GM23338 (cell line): ENCODE data around the gene SLC23A3. TPM values are rescaled to one million over a fixed set of nuclear protein-coding genes. Genes with fewer than 3 reads are reported as not detected.

Source experiments
- ATAC-seq: fragments of 200-7000 bp; cut with Tn5 transposase; 3 replicates; pipeline ENCODE4 v1.9.1; 2020
- DNase-seq: peaks from one replicate; pipeline ENCODE4 v3.0.0-alpha.2; 2015; ENCODE audit warnings: low spot score
- H2AFZ ChIP-seq: fragments of 200-600 bp; sonication (generic); 2 replicates; pipeline ENCODE4 v1.8.0; 2016; ENCODE audit warnings: antibody characterized with exemption, mild to moderate bottlenecking, moderate library complexity
- H3F3A ChIP-seq: fragments of 200-600 bp; sonication (generic); replicated peaks from 2 replicates; pipeline ENCODE4 v1.8.0; 2017; ENCODE audit warnings: antibody characterized with exemption, mixed run types, low read depth
- H3K27ac ChIP-seq: fragments of 200-600 bp; sonication (generic); 2 replicates; pipeline ENCODE4 v1.6.1; 2016; ENCODE audit warnings: low read depth
- H3K27me3 ChIP-seq: fragments of 200-600 bp; sonication (generic); 2 replicates; pipeline ENCODE4 v1.8.0; 2016; ENCODE audit warnings: mild to moderate bottlenecking, mixed run types, moderate library complexity; ENCODE audit not compliant: insufficient read depth
- H3K36me3 ChIP-seq: fragments of 200-600 bp; sonication (generic); 2 replicates; pipeline ENCODE4 v1.8.0; 2016; ENCODE audit warnings: mild to moderate bottlenecking; ENCODE audit not compliant: insufficient read depth
- H3K4me1 ChIP-seq: fragments of 200-600 bp; sonication (generic); 2 replicates; pipeline ENCODE4 v1.8.0; 2016; ENCODE audit warnings: mild to moderate bottlenecking, moderate library complexity; ENCODE audit not compliant: insufficient read depth
- H3K4me2 ChIP-seq: fragments of 200-600 bp; sonication (generic); 2 replicates; pipeline ENCODE4 v1.7.1; 2017; ENCODE audit warnings: mixed run types
- H3K4me3 ChIP-seq: fragments of 200-600 bp; sonication (generic); 2 replicates; pipeline ENCODE4 v1.6.1; 2016; ENCODE audit warnings: mixed run types
- H3K79me2 ChIP-seq: fragments of 200-600 bp; sonication (generic); replicated peaks from 2 replicates; pipeline ENCODE4 v1.8.0; 2017; ENCODE audit warnings: mild to moderate bottlenecking; ENCODE audit not compliant: insufficient read depth
- H3K9me2 ChIP-seq: fragments of 200-600 bp; sonication (generic); 2 replicates; pipeline ENCODE4 v1.8.0; 2017; ENCODE audit not compliant: insufficient read depth
- H4K20me1 ChIP-seq: fragments of 200-600 bp; sonication (generic); replicated peaks from 2 replicates; pipeline ENCODE4 v1.8.0; 2017; ENCODE audit warnings: mild to moderate bottlenecking; ENCODE audit not compliant: insufficient read depth
- H3K27ac Mint-ChIP-seq: 2 replicates; pipeline ENCODE4 v1.8.0; 2020; ENCODE audit warnings: inconsistent platforms, mild to moderate bottlenecking, moderate library complexity, mixed read lengths
- H3K27me3 Mint-ChIP-seq: 3 replicates; pipeline ENCODE4 v1.8.0; 2022; ENCODE audit warnings: low read depth, mild to moderate bottlenecking, moderate library complexity, mixed read lengths, inconsistent platforms; ENCODE audit not compliant: insufficient read depth, poor library complexity
- H3K36me3 Mint-ChIP-seq: 3 replicates; pipeline ENCODE4 v1.8.0; 2021; ENCODE audit warnings: low read depth, mild to moderate bottlenecking, inconsistent platforms, moderate library complexity, mixed read lengths
- H3K4me1 Mint-ChIP-seq: 3 replicates; pipeline ENCODE4 v1.8.0; 2020; ENCODE audit warnings: mild to moderate bottlenecking, inconsistent platforms, mixed read lengths
- H3K4me3 Mint-ChIP-seq: 3 replicates; pipeline ENCODE4 v1.8.0; 2021; ENCODE audit warnings: moderate library complexity, mild to moderate bottlenecking, inconsistent platforms, mixed read lengths
- H3K9me3 Mint-ChIP-seq: 3 replicates; pipeline ENCODE4 v1.8.0; 2020; ENCODE audit warnings: moderate library complexity, mild to moderate bottlenecking, inconsistent platforms, mixed read lengths
- CTCF ChIP-seq, 2 experiments: fragments of 200-600 bp in 1 of 2; sonication (generic) in 1 of 2; conservative IDR thresholded peaks; 2 replicates each; pipeline versions ENCODE4 v1.5.1 to v1.6.1; 2016 to 2017; ENCODE audit warnings: antibody characterized with exemption in 2 of 2, low read depth in 2 of 2, mild to moderate bottlenecking in 2 of 2, moderate library complexity in 1 of 2
- EZH2 ChIP-seq: fragments of 200-600 bp; sonication (generic); IDR thresholded peaks from one replicate; pipeline ENCODE4 v1.8.0; 2017; ENCODE audit warnings: antibody characterized with exemption, mild to moderate bottlenecking, low read depth; ENCODE audit not compliant: unreplicated experiment
- JUNB ChIP-seq: IDR thresholded peaks from one replicate; pipeline ENCODE4 v1.6.1; 2016; ENCODE audit warnings: antibody characterized with exemption; ENCODE audit not compliant: unreplicated experiment
- NANOG ChIP-seq: IDR thresholded peaks from 2 replicates; pipeline ENCODE4 v1.6.1; 2016; ENCODE audit warnings: antibody characterized with exemption, borderline replicate concordance
- POLR2AphosphoS5 ChIP-seq: IDR thresholded peaks from 2 replicates; pipeline ENCODE4 v1.6.1; 2016; ENCODE audit warnings: antibody characterized with exemption, low read depth
- REST ChIP-seq: IDR thresholded peaks from one replicate; pipeline ENCODE4 v1.6.1; 2018; ENCODE audit warnings: antibody characterized with exemption; ENCODE audit not compliant: unreplicated experiment
- STAT1 ChIP-seq: IDR thresholded peaks from one replicate; pipeline ENCODE4 v1.6.1; 2016; ENCODE audit warnings: antibody characterized with exemption; ENCODE audit not compliant: unreplicated experiment
- ZNF114 ChIP-seq: fragments of 250-450 bp; sonication (Bioruptor Pico); IDR thresholded peaks from 2 replicates; pipeline ENCODE4 v1.5.0; 2020; ENCODE audit warnings: mild to moderate bottlenecking, moderate library complexity
- ZNF331 ChIP-seq: fragments of 250-450 bp; sonication (Bioruptor Pico); IDR thresholded peaks from 2 replicates; pipeline ENCODE4 v1.5.0; 2020; ENCODE audit warnings: low read depth, mild to moderate bottlenecking, moderate library complexity
- ZNF462 ChIP-seq: fragments of 250-450 bp; sonication (Bioruptor Pico); IDR thresholded peaks from 2 replicates; pipeline ENCODE4 v1.5.0; 2020; ENCODE audit warnings: mild to moderate bottlenecking, moderate library complexity
- long read RNA-seq: library from polyadenylated mRNA; unstranded; transcript quantifications from one replicate; pipeline ENCODE4 v2.0.0, GENCODE V29; 2020; ENCODE audit not compliant: unreplicated experiment
- polyA plus RNA-seq: library from polyadenylated mRNA; unstranded; fragments of >200 nt; fragmentation: Nextera tagmentation; extraction: Ambion mirVana; gene quantifications from 2 replicates; pipeline ENCODE4 v1.2.1, GENCODE V29; 2016
- total RNA-seq: library from RNA; depleted of rRNA; stranded (reverse); fragments of >200 nt; shearing (Covaris generic); gene quantifications from 2 replicates; pipeline ENCODE4 v1.2.3, GENCODE V29; 2014; rRNA removed
- TF ChIP-seq, protein P1 (sequence below): IDR thresholded peaks from 2 replicates; pipeline ENCODE4 v1.6.1; 2016; ENCODE audit warnings: antibody characterized with exemption

SLC23A3 gene, protein sequence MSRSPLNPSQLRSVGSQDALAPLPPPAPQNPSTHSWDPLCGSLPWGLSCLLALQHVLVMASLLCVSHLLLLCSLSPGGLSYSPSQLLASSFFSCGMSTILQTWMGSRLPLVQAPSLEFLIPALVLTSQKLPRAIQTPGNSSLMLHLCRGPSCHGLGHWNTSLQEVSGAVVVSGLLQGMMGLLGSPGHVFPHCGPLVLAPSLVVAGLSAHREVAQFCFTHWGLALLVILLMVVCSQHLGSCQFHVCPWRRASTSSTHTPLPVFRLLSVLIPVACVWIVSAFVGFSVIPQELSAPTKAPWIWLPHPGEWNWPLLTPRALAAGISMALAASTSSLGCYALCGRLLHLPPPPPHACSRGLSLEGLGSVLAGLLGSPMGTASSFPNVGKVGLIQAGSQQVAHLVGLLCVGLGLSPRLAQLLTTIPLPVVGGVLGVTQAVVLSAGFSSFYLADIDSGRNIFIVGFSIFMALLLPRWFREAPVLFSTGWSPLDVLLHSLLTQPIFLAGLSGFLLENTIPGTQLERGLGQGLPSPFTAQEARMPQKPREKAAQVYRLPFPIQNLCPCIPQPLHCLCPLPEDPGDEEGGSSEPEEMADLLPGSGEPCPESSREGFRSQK
- 0.73 TPM in 1 of 2 replicates, not detected in the other for total RNA-seq
- polyA plus RNA-seq, result 0.10 and 0.26 TPM in 2 replicates
- long read RNA-seq, result 0 reads

DNA sequence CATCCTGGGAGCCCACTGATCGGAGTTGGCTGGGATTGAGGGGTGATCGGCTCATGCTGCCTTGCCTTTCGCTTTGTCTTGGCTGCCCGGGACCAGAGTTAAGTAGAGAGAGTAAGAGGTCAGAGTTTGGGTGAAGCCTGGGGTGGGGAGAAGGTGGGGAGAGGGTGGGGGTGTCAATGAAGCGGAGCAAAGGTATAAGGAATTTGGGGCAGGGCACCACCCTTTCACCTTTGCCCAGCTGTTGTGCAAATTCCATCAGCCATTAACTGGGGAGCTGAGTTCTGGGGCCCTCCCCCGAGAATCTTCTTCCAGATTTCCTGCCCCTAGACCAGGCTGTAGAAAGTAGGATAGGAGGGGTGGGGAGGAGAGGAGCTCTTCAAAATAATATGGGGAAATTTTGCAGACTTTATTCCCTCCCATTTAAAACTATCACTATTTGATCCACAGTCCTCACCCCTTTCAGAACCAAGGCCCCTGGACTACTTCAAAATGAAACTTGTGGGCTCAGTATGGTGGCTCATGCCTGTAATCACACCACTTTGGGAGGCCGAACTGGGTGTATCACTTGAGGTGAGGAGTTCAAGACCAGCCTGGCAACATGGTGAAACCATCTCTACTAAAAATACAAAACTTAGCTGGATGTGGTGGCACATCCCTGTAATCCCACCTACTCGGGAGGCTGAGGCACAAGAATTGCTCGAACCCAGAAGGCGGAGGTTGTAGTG is at the start of gene SLC23A3:
Gene SLC23A3, minus strand, starts transcription at position 100 of the 725 bp plus-strand sequence. Its CDS starts 45 bp downstream, at position 55.
- ATAC-seq, result no peak
- no peaks in the 10 kb centered on the region for H3K9me3 Mint-ChIP-seq
- no peak within 1 kb of the TSS for H3K4me3 Mint-ChIP-seq
- H3K4me1 Mint-ChIP-seq, result peaks cover 9% of the 10 kb centered on the region
- H3K27ac Mint-ChIP-seq, result no peak within 1 kb of the TSS
- Histone ChIP-seq H2AFZ (no peak within 1 kb of the TSS), H3F3A (no peaks in the 10 kb centered on the region), H4K20me1 (no peaks in the 10 kb centered on the region), H3K9me2 (no peaks in the 10 kb centered on the region), H3K79me2 (no peaks in the 10 kb centered on the region), H3K36me3 (no peaks in the 10 kb centered on the region), H3K4me2 (no peak within 1 kb of the TSS), H3K27me3 (no peaks in the 10 kb centered on the region), H3K4me3 (no peak within 1 kb of the TSS), H3K4me1 (no peaks in the 10 kb centered on the region), H3K27ac (no peak within 1 kb of the TSS)
- no peak for DNase-seq
- peaks cover 17% of the 10 kb centered on the region for H3K36me3 Mint-ChIP-seq
- H3K27me3 Mint-ChIP-seq, result peaks cover 15% of the 10 kb centered on the region
- no peak for TF ChIP-seq POLR2AphosphoS5
- no peak for TF ChIP-seq ZNF331 (CRISPR knock-in tag)
- TF ChIP-seq ZNF114, result no peak
- TF ChIP-seq, protein P1, sequence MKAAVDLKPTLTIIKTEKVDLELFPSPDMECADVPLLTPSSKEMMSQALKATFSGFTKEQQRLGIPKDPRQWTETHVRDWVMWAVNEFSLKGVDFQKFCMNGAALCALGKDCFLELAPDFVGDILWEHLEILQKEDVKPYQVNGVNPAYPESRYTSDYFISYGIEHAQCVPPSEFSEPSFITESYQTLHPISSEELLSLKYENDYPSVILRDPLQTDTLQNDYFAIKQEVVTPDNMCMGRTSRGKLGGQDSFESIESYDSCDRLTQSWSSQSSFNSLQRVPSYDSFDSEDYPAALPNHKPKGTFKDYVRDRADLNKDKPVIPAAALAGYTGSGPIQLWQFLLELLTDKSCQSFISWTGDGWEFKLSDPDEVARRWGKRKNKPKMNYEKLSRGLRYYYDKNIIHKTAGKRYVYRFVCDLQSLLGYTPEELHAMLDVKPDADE, result no peak
- no peak for TF ChIP-seq EZH2
- TF ChIP-seq CTCF (conservative IDR thresholded peaks at IDR 0.05; ENCODE audit: low read depth in 2 of 2), result no peak
- no peak for TF ChIP-seq JUNB
- TF ChIP-seq REST, result no peak
- no peak for TF ChIP-seq STAT1
- TF ChIP-seq ZNF462, result no peak
- no peak for TF ChIP-seq NANOG
